Hepatic stellate cell (primary cell): ENCODE data around the gene TBC1D8.
"Not testable (repeated sequence)": the region's sequence is repeated elsewhere in the genome, so short reads cannot be mapped to it uniquely, and the experiment has no call there.

Experiments used
- DNase-seq: peaks from one replicate; pipeline ENCODE4 v3.0.0; 2011; ENCODE audit warnings: low spot score

The TBC1D8 gene

DNA sequence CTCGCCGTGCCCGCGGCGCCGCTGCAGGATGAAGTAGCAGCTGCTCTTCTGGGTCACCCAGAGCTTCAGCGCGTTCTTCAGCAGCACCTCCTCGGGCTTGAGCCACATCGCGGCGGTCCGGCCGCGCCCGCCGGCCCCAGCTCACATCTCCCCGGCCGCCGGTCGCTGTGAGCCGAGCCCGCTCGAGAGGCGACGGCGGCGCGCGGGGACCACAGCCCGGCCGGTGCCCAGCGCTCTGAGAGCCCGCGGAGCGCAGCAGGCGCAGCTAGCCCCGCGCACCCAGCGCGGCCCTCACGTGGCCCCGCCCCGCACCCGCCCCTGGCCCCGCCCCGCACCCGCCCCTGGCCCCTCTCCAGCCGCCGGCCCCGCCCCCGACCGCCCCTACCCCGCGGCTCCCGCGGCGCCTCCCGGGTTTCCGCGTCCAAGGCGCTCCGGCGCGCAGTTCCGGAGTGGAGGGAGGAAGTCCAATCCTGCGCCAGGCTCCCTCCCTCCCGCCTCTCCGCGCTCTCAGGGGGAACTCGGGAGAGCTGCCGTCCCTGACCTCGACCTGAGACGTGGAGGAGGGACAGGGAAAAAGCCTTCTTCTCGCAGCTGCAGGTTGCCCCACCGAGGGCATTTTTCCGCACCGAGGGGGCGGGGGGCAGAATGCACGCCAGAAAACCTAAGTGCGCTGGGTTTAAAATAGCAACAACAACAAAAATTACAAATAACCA is at the start of gene TBC1D8:
Gene TBC1D8, minus strand, starts transcription at position 237 of the 713 bp plus-strand sequence. Its CDS starts 129 bp downstream, at position 108.
- peak; percentile 89 for DNase-seq

DNA sequence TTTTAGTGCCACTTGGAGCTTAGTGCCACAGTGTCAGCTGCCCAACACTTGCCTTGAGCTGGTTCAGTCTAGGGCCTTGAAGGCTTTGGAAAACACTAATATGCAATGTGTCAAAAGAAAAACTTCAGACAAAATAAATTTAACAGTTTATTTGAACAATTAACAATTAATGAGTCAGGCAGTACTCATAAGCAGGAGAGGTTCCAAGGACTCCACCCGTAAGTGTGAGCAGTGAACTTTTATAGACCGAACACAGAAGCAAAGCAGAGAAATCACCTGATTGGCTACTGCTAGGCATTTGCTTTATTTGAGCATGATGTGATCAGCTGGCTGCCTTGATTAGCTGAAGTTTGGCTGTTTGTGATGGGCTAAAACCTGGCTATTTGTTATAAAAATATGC is 49.5 kb upstream of the TBC1D8 start:
- no peak for DNase-seq

DNA sequence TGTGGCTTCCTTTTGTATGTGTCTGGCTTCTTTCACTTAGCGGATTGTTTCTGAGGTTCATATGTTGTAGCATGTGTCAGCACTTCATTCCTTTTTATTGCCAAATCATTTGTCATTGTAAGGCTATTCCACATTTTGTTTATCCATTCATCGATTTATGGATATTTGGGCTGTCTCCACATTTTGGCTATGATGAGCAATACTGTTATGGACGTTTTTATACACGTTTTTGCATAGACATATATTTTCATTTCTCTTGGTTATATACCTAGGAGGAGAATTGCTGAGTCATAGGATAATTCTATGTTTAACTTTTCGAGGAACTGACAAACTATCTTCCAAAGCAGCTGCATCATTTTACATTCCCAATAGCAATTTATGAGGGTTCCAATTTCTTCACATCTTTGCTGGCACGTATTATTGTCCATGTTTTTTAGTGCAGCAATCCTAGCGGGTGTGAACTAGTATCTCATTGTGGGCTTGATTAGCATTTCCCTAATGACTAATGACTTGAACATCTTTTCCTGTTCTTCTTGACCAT is 48.1 kb upstream of the TBC1D8 start:
- no peak for DNase-seq

DNA sequence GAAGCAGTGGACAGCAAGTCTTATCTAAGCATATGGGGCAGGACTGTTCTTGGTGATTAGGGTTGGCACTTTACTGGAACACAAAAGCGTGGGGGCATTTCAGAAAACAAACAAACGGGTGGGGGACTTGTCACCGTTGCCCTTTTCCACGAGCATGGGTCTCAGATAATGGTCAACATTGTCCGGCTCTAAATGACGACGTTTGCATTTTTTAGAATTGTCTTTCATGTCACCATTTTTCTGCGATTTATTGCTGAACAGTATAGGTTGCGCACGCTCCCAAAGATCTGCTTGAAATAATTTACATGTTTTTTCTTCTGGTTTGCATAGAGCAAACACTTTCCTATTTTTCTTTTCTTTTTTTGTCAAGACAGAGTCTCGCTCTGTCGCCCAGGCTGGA is 46.6 kb upstream of the TBC1D8 start:
- no peak for DNase-seq

DNA sequence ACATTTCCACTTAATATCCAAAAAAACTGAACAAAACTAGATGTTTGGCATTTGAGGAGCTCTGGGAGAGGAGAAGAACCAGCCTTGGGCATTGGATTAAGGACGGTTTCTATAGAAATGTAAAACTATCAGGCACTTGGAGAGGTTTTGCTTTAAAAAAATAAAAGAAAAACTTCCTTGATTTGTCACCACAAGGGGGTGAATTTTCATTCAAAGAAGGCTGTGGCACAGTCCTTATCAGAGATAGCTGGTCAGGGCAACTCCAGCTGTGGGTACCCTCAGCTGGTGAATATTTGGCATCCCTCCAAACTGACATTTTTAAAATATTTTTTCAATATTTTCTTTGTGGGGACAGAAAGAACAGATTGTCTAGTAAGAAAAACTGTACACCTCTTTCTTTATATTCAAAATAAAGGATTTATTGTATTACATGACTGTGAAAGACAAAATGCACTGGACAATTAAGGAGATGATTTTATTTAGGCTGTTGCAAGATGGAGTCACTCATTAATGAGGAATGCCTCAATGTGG is 46.1 kb upstream of the TBC1D8 start:
- no peak for DNase-seq

DNA sequence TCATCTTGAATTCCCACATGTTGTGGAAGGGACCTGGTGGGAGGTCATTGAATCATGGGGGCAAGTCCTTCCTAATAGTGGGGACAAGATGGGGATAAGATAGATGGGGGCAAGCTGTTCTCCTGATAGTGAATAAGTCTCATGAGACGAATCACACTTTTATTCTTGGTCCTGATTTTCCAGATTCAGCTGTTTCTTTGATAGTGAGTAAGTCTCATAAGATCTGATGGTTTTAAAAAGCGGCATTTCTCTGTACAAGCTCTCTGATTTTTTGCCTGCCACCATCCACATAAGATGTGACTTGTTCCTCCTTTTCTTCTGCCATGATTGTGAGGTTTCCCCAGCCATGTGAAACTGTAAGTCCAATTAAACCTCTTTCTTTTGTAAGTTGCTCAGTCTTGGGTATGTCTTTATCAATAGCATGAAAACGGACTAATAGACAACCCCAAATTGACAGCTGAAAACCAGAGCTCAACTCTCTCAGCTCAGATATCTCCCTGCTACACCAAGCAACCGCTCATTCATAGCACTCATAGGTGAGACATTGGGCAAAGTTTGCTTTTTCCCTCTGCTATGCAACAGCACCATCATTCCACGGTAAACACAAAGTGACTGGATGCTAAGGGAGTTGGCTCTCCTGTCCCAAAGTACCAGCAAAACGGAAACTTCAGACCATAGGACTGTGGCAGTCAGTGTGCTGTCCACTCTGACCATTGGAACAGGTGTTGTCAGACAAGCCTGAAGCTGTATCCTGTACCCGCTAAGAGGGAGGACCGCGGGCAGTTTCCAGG is 44.9 kb upstream of the TBC1D8 start:
- no peak for DNase-seq

DNA sequence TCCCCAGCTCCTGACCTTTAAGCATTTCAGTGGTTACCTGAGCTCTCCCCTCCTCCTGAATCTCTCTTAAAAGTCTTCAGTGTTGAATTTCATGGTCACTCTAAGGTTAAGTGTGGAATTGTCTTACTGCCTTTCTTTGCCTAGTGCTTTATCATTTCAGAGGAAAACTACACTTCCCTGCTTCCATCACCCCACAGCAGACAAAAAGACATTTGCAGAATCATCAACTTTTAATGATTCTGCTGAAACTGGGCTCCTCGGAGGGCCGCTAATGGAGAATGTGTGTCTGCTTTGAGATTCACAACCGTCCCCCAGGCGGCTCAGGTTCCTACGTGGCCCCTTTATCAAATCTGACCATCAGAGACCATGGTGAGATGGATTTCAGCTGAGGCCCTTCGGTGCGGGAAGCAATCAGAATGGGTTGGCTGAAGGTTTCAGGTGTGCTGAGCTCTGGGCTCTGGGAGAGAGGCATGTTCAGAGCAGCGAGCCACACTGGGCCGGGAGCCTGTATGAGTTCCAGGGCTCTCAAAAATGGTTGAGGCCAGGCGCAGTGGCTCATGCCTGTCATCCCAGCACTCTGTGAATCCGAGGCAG is 41.9 kb upstream of the TBC1D8 start:
- DNase-seq = no peak

DNA sequence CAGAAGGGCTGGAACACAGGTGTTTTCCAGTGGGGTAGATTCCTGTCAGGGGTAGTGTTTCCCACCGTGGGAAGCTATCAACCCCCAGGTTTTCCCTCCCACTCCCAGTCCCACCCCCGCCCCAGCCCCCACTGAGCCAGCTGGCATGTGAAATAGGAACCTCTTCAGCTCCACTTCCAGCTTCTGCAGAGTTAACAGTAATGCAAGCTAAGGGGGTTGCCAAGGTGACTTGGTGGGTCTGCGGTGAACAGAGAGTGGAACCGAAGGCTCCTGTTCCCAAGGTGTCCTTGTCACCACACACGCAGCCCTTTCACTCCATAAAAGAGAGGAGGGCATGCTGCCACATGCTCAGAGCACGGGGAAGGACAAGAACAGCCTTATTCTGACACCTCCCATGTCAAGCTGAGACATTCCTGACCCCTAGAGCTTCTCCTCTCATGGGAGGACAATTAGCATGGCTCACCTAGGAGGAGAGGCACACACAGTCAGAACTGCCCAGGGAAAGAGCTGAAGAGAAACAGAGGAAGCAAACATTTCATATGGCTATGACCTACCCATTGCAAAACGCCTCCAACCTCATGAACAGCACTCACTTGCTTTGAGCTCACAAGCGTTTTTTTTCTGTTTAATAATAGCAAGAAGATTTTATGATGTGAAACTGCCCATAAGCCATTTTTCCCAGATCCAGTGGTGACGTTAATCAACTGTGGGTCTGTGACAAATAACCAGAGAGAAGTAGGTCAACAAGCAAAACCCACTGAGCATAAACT is 39.8 kb upstream of the TBC1D8 start:
- DNase-seq = no peak

DNA sequence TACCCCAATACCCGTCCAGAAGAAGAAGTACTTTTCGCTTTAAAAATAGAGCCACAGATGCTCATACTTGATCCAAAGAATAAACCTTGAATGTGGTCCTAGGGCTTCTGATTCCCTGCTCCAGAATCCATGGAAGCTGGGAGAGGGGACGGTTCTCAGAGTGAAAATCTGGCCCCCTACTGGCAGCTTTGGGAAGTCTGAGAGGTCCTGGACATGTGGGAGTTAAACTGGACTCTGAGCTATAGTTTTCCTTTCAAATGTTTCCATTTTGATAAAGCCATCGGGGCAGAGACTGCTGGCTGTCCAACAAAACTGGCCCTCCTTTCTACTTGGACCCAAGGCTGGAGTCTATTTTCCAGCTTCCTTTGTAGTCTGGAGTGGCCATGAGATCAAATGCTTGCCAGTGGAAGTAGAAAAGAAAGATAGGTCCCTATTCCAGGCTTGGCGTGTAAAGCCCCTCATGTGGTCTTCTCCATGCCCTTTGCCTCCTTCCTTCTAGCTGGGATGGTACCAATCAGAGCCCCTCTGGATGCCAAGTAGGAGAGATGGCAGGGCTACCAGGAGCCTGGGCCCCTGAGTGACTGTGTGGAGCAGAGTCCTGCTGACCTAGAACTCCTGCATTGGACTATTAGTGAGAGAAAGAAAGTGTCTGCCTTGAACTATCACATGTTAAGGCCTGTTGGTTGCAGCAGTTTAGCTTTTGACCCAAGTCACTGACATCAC is 37.7 kb upstream of the TBC1D8 start:
- peak; percentile 71 for DNase-seq

DNA sequence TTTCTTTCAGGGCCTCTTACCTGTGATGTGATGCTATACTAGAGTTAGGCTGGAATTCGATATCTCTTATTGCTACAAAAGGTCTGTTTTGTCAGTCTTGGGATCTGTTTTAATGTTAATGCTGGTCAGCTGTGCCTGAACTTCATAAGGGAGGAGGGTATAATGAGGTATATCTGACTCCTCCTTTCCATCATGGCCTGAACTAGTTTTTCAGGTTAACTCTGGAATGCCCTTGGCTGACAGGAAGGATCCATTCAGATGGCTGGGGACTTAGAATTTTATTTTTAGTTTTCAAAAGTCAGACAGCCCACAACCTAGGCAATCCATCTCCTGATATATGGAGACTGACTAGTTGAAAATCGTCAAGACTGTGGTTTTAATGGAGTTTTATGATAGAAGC is 35.9 kb upstream of the TBC1D8 start:
- no peak for DNase-seq

DNA sequence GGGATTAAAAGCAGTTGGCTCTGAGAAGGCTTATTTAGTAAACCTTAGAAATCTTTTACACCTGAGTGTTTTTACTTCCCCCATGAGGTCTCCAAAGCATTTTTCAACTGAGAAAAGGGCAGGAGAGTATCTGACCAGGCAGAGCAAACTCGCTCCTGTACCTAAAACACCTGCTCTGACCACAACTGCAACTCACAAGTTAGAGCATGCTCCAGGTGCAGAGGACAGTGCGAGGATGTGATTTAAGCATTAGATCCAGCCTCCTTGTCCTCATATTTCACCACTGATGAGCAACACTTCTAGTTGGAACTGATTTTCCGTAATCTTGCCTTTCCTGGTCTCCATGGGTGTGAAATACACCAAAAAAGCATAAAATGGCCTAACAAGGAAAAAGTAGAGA is 34.5 kb upstream of the TBC1D8 start:
- DNase-seq = no peak

DNA sequence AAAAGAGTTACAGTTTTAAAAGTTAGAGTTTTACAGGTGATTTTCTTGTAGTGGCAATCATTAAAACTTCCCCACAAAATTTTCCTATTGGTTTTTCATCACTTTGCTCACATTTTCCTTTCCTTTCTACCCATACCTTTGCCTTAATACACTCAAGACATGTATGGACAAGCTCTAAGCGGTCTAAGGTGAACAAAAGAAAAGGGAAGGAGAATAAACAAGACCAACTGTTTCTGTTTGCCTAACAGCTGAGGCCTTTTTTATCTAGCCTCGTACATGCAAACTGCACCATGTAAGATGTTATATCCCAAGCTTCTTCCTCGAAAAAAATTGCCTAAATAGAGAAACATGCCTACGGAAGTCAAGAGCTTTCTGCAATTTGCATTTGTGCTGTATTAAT is 33.9 kb upstream of the TBC1D8 start:
- no peak for DNase-seq

DNA sequence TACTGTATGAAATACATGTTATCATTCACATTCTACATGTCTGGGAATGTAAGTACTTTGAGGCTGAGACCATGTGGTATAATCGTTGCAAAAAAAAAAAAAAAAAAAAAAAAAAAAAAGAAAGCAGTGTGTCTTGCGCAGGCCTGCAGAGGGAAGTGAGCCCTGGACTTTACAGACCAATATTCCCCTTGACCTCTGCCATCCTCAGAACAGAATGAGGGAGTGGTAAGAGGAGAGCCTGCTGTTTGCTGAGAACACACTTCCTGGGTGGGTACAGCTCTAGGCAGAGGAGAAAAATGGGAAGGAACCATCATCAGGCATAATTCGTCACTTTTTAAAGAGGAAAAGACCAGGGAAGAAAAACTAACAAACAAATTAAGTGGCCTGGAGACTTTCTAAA is 28.8 kb upstream of the TBC1D8 start:
- DNase-seq = no peak

DNA sequence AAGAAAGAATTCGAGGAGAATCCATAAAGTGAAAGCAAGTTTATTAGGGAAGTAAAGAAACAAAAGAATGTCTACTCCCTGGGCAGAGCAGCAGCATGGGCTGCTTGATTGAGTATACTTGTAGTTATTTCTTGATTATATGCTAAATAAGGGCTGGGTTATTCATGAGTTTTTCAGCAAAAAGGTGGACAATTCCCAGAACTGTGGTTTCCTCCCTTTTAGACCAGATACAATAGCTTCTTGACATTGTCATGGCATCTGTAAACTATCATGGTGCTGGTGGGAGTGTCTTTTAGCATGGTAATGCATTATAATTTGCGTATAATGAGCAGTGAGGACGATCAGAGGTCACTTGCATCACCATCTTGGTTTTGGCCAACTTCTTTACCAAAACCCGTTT is 25.6 kb upstream of the TBC1D8 start:
- DNase-seq = no peak

DNA sequence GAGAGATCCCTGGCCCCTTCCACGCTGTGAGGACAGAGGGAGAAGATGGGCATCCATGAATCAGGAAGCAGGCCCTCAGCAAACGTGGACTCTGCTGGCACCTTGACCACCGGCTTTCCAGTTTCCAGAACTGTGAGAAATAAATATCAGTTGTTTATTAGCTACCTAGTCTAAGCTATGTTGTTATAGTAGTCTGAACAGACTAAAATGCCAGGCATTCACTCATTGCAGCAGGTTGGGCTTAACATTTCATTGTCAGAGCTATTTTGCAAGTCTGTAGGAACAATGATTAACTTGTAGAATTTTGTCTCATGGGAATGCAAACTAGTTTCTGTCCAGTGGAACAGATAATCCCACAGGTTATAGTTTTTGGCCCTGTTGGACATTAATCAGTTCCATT is 24.8 kb upstream of the TBC1D8 start:
- no peak for DNase-seq

DNA sequence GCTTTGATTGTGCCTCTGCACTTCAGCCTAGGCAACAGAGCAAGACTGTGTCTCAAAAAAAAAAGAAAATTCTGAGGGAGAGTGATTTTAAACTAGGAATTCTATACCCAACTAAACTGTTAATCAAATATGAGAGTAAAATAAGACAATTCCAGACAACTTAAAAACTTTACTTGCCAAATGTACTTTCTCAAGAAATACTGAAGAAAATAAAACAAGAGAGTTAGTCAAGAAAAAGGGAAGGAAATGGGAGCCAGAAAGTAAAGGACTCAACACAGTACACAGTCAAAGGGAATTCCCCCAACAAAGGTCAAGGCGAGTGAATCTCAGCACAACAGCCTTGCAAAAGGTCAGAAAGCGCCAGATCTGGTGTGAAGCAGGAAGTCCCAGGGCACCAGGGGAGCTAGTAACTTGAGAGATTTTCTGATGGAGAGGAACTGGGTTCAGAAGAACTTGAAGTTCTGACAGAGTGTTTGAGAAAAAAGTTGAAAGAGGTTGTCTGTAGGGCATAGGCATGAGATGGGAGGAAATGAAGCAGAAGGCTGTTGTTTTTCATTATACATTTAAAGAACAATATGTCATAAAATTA is 22.6 kb upstream of the TBC1D8 start:
- no peak for DNase-seq

DNA sequence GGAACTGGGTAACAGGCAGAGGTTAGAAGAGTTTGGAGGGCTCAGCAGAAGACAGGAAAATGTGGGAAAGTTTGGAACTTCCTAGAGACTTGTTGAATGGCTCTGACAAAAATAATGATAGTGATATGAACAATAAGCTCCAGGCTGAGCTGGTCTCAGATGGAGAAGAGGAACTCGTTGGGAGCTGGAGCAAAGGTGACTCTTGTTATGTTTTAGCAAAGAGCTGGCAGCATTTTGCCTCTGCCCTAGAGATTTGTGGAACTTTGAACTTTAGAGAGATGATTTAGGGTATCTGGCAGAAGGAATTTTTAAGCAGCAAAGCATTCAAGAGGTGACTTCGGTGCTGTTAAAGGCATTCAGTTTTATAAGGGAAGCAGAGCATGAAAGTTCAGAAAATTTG is 18.6 kb upstream of the TBC1D8 start:
- DNase-seq = not testable (repeated sequence)

DNA sequence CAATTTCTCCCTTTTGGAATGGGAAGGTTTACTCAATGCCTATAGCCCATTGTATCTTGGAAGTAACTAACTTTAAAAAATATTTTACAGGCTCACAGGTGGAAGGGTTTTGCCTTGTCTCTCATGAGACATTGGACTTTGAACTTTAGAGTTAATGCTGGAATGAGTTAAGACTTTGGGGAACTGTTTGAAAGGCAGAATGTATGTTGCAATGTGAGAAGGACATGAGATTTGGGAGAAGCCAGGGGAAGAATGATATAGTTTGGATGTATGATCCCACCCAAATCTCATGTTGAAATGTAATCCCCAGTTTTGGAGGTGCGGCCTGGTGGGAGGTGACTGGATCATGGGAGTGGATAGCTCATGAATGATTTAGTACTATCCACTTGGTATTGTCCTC is 17.5 kb upstream of the TBC1D8 start:
- DNase-seq = no peak

DNA sequence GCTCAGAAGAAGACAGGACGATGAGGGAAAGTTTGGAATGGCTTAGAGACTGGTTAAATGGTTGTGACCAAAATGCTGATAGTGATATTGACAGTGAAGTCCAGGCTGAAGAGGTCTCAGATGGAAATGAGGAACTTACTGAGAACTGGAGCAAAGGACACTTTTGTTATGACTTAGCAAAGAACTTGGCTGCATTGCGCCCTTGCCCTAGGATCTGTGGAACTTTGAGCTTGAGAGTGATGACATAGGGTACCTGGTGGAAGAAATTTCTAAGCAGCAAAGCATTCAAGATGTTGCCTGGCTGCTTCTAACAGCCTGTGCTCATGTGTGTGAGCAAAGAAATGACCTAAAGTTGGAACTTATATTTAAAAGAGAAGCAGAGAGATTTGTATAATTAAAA is 16.4 kb upstream of the TBC1D8 start:
- DNase-seq = not testable (repeated sequence)

DNA sequence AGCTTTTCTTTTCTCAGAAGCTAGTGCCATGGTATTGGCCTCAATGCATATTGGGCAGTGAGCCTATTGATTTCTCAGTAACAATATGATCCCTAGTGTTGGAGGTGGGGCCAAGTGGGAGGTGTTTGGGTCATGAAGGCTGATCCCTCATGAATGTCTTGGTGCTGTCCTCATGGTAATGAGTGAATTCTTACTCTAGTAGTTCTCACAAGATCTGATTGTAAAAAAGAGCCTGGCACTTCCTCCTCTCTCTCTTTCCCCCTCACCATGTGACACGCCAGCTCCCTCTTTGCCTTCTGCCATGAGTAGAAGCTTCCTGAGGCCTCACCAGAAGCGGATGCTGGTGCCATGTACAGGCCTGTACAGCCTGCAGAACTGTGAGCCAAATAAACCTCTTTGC is 12.8 kb upstream of the TBC1D8 start:
- DNase-seq = no peak
